NCI-H2029 treated with DMSO at 0.1 percent for 48 hours (cell line): ENCODE measurements around the gene VSNL1.
"Not testable (repeated sequence)": the region's sequence is repeated elsewhere in the genome, so short reads cannot be mapped to it uniquely, and the experiment has no call there.

ENCODE experiments used
- DNase-seq: peaks from one replicate; lab custom pipeline; 2025; lab: John Stamatoyannopoulos, UW

The VSNL1 gene

DNA sequence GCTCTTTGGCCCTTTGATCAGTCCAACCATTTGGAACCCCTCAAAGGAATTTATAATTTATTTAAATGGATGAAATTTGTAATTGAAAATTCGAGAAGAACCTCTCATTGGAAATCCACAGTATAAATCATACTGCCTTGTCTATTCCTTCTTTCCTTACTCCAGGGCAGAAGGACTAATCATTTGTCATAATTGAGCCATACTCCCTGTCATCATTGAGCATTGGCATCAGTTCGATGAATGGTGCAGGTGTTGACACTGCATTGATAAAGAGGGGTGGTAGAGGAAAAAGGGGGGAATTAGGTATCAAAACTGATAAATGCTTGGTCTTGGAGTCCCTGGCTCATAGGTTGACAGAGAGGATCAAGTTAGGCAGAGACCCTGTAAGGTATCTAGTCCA is 2.0 kb downstream of the VSNL1 start:
- DNase-seq: no peak

DNA sequence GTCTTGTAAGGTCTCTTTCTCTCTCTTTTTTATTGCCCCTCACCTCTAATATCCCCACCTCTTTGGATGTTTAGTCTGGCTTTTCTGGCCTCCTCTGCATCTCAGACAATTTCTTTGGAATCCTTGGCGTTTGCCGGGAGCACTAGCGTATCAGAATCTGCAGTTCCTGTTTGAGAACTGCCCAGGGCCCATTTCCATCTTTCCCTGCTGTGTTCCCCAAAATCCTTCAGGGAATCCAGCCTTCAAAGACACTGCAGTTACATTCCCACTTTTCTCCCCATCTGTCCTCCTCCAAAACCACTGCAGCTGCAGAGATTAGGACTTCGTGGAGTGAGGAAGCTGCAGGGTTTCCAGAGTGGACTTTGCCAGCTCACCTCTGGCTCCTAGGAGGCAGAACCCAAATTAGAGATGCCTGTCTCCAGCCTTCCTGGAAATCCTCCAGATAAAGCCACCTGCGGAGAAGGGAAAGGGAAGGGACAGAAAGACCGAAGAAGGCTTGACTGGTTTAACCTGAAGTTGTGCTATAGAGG is 2.7 kb downstream of the VSNL1 start:
- DNase-seq: no peak

DNA sequence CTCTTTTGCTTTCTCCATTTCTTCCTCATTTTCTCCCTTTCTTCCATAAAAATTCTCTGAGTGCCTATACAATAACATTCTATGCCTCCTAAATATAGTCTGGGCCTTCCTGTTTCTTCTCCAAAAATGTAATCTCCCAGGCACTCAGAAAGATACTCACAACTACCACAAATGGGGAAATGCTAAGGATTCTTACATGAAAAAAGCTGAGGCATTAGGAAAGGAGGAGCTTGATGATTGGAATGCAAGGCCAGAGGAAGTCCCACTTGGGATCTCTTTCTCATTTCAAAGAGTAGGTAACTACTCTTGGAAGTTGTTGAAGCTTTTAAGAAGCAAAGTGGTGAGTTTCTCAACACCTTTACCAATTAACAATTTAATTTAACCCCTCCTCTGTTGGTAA is 3.4 kb downstream of the VSNL1 start:
- DNase-seq: no peak

DNA sequence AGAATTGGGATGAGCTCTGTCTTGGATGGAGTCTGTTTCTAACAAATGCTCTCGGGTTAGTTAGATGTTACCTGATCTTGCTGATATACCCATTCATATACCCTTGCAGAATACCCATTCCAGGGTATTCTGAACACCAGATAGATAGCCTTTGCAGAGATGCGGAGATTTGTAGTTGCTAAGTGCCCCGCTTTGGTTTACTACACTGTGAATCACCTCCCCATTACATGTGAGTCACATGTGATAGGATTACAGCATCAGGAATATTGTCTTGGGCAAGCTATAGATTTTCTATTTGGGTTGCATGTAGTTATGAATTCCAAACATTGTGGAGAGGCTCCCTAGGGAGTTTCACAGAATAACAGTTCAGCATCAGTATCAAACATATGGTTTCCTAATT is 3.8 kb downstream of the VSNL1 start:
- DNase-seq: no peak

DNA sequence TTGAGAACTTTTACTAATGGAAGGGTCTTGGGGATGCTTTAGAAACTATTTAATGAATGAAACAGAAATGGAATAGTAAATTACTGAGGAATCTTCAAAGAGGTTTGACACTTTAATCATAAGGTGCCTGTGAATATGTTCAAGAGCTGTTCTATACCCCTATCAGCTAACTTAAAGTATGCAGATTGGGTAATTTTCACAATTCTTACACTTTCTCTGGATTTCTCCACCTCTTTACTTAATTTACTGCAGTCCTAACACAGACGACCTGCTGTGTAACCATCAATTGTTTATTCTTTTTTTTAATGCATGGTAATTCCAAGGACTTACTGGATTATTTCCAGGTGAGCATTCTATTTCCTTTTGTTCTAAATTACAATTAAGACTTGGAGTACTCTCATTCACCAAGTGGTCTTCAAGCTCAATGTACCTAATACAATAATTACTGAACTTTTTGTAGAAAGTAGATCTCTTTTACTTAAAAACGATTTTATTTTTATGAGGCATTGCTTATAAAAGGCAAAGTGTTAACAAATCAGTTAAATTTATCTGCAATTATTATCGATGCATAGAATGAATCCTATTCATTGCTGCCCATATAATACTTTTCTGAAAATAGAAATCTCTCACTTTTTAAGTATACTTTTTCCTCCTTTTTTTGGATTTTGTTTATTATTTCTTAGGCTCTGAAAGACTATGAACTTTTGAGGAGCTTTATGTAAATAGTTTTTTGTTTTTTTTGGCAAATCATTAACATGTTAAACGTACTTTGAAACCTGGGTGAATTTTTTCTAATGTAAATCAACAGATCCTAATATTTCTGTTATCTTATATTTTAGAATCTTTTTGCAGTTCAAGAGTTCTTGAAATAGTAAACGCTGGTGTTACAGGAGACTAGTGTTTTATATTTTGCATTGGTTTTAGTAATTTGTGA is 5.5 kb downstream of the VSNL1 start:
- DNase-seq: no peak

DNA sequence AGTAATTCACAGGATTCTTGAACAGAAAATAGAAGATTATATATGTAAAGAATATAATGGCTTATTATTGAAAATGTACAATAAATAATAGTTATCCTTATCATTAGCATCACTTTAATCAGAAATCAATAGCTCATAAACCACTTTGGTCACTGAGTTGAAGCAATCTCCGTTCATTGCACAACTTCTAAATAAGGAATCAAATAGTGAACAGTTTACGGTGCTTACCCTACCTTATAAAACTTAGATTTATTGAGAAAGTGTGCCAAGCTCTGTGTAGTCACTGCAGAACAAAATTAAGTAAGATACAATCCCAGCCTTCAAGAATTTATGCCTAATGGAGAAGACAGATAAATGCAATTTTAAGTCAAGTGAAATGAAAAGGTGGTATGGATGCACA is 6.7 kb downstream of the VSNL1 start:
- DNase-seq: no peak

DNA sequence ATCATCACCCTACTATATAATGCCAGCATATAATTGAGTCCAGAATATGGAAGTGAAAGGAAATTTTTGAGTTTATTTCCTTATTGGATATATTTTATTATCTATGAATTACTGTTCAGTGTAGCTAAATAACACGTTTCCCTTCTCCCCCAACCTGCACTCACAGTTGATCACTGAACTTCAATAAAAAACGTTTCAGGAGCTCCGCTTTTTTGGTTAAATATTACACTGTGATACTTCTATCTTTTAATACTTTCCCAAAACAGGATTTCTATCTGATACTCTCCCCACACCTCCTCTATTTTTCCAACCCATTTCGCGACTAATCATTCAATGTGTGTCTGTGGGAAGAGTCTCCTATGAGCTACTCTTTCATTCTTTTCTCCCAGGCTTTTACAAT is 7.2 kb downstream of the VSNL1 start:
- DNase-seq: no peak

DNA sequence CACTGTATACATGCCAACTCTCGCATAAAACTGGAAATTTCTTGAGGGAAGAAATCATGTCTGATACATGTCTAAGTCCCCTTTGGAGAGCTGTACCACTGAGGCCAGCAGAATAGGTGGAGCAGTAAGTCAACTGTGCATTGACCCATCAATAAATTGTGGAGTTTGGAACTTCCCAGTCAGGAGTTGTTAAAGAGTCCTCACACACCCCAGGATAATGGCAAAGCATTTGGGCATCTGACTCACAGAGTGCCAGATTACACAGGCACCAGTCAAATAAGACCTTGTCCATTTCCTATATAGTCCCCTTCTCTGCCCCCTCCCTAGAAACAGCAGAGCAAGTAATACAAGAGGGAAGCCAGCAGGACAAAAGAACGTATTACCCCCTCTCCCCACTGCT is 10.4 kb downstream of the VSNL1 start:
- DNase-seq: no peak

DNA sequence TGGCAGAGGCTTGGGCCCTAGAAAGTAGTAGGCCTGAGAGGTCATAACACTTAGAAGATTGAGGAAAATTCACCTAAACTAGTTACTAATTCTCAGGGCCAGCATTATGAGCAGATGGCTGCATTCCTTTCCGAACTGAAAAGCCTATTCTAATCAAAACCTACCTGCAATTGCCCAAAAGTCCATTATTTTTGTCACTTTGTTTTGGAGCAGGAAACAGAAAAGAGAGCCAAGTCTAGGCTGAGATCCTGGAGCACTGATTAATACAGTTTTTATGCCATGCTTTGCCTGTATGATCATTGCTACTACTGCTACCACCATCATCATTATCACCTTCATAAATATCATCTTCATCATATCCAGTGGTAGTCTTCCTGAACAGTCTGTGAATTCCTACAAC is 14.7 kb downstream of the VSNL1 start:
- DNase-seq: no peak

DNA sequence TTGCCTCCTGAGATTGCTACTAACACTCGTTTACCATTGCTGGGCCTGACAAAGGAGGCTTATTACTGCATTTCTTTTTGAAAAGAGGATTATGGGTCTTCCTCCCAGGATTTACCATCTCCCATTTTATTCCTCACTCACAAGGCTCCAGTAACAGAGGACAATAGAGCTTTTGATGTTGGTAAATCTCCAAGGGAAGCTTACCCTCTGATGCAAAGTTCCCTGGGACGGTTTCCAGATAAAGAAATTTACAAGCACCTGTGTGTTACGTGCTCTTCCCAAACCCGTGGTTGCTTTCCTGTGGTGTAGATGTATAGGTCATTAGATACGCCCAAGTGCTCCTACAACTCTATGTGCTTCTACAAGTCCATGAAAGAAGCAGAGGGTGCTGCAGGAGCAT is 17.1 kb downstream of the VSNL1 start:
- DNase-seq: no peak

DNA sequence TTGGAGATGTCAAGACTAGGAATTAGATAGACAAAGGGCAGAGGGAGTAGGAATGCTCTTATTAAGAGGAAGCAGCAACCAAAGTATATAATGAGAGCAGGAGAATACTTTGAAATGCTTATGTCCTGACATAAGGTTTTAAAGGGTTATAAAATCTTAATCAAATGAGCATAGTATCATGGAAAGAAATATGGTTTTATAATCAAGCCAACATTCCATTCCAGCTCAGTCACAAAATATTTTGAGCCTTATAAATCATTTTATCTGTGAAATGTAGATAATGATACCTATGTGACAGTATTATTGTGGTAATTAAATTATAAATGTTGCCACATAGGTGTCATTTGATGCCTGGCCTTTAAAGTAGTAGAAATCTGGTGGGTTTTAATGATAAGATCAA is 17.6 kb downstream of the VSNL1 start:
- no peak for DNase-seq

DNA sequence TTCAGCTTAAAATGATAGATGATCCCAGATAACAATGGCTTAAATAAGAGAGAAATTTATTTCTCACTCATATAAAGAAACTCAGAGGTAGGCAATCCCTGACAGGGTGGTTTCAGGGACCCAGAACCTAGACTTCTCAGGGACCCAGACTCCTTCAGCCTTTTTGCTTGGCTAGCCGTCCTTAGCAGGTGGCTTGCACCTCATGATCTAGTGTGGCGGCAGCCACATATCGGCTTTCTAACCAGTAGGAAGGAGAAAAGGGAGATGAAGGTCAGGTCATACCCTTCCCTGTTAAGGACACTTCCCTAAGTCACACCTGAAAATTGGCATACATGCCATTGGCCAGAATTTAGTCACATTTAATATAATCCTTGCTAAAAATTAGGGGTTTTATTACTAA is 18.4 kb downstream of the VSNL1 start:
- no peak for DNase-seq

DNA sequence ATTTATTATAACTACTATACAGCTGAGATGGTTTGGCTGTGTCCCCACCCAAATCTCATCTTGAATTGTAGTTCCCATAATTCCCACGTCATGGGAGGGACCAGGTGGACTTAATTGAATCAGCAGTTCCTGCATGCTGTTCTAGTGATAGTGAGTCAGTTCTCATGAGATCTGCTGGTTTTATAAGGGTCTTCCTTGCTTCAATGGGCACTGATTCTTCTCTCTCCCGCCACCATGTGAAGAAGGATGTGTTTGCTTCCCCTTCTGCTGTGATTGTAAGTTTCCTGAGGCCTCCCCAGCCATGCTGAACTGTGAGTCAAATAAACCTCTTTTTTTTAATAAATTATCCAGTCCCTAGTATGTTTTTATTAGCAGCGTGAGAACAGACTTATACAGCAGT is 25.2 kb downstream of the VSNL1 start:
- not testable (repeated sequence) for DNase-seq

DNA sequence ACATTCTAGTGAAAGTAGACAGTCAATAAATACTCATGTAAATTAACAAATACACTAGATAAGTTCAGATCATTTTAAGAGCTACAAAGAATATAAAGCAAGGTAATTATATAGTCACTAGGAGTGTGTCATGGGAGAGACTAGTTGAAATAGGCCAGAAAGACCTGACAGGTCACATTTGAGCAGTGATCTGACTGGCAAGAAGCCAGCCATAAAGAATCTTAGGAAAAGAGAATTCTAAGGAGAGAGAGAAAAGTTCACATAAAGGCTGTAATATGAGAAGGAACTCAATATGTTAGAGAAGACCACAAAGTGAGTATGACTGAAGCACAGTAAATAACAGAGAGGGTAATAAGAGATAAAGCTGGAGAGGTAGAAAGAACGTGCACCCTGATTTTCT is 31.2 kb downstream of the VSNL1 start:
- no peak for DNase-seq

DNA sequence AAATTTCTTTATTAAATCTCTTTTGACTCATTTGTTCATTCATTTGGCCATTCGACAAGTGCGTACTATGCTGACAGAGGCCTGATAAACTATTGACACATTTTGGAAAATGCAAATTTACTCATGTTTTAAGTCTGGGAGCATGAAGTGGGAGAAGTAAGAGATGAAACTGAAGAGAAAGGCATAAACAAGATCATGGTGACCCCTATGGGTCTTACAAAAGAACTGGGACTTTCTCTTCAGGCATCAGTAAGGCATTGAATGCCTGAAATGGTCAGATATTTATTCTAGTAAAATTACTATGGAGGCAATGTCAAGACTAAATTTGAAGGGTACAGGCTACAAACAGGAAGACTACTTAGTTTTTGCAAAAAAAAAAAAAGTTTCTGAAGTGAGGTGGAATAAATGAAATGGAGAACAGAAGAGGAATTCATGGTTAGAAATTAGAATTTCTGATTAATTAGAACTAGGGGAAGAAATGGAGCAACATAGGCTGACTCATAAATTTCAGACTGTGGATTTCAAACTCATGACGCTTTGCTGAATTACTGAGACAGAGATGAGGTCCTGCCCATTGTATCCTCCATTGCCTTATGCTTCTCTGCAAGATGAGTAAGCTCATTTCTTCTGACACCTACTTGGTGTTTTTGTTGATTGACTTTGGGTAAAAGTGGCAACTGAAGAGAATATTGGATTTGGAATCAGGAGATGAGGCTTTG is 32.7 kb downstream of the VSNL1 start:
- no peak for DNase-seq

DNA sequence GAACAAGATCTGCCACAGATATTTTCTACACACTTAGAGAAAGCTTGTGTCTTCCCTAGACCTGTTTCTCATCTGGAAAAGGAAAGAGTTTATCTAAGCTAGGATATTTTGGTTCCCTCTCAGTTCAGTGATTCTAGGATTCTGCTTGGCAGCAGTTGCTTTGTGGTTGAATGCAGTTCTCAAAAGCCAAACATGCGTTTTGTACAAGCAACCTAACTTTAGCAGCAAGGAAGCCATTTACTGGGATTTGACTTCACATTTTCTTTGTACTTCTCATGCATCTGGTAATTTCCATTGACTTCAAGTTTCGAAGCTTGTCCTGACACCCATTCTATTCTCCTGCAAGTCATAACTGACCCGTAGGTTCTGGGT is 33.3 kb downstream of the VSNL1 start:
- DNase-seq: no peak

DNA sequence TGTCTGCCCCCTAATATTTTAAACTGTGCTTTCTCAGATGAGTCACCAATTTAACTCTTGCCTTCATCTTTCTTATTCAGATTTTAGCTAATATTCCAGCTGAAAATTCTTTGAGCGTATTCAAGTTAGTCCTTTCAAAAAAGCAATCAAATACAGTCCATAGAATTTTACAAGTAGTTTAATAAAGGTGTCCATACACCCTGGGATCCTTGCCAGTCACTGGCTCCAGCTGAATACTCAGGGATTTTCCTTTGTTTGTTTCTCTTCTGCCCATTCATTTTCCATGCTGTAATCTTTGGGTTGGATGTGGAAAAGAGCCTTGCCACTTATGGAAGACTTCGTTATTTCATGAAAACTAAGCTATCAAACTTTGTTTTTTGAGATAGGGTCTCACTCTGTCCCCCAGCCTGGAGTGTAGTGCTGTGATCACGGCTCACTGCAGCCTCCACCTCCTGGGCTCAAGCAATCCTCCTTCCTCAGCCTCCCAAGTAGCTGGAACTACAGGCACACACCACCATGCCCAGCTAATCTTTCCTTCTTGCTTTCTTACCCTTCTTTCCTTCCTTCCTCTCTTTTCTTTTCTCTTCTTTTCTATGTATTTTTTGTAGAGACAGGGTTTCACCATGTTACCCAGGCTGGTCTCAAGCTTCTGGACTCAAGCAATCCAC is 34.0 kb downstream of the VSNL1 start:
- DNase-seq: no peak

DNA sequence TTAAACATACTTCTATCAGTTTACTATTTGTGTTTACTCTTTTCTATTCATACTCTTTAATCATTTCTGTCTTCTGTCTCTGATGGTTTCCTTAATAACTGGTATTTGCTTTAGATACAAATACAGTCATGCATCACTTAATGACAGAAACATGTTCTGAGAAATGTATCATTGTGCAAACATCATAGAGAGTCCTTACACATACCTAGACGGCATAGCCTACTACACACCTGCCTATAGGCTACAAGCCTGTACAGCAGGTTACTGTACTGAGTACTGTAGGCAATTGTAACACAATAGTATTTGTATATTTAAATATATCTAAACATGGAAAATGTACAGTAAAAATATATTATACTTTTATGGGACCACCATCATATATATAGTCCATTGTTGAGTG is 36.3 kb downstream of the VSNL1 start:
- no peak for DNase-seq

DNA sequence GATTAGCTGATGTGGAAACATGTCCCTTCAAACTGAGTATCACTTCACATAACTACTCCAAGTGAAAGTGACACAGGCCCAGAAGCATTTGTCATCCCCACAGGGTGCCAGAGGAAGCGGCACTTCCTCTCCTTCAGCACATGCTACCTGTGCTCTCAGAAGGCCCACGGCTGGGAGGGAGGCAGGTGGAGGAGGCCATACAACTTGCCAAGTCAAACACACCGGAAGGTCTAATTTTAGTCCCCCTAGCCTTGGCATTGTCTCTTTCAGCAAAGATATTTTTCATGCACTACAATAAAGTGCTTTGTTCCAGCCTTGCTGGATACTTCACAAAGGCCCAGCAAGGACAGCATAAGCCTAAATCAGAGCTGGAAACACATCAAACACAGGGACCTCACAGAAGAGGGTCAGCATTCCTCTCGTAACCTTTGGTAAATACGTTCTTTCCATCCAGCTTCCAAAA is 38.0 kb downstream of the VSNL1 start:
- DNase-seq: no peak

DNA sequence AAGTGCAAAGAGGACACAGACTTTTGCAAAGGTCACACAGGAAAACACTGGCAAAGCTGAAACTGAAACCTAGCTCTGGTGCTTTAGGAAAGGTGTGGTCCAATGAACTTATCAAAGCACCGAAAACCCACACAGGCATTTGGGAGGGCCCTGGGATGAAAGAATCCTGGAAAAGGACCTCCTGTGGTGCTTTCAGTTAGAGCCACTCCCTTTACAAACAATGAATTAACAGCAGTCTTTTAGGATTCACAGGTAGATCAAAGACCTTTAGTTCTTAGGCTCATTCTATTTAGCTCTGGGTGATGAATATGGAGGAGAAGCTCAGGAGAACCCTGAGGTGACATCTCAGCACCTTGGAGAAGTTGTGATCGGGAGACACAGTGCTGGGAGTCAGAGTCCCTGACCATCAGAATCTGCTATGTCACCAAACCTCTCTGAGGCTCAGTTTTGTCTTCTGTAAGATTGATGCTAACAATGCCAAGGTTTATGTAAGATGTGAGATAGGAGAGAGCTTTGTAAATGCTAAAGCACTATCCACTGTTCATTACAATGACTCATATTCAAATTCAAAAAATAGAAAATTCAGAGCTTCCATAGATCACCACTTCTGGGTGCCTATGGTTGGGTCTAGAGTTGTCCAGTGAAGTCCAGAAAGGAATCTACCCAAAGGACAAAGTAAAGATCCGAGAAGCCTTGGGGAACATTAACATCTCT is 39.3 kb downstream of the VSNL1 start:
- no peak for DNase-seq

DNA sequence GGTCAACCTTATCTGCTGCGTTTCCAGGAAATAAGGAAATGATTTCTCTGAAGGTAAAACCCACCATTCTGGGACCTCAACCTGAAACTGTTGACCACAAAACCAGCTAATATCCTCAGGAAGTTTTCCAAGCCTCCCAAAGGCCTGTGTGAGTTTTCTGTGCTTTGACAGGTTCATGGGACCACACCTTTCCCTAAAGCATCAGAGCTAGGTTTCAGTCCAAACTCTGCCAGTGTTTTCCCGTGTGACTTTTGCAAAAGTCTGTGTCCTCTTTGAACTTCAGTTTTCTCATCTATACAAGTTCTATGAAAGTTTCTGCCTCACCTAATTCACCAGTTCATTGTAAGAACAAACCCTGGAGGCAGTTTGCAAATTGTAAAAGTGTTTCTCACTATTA is 39.8 kb downstream of the VSNL1 start:
- no peak for DNase-seq

DNA sequence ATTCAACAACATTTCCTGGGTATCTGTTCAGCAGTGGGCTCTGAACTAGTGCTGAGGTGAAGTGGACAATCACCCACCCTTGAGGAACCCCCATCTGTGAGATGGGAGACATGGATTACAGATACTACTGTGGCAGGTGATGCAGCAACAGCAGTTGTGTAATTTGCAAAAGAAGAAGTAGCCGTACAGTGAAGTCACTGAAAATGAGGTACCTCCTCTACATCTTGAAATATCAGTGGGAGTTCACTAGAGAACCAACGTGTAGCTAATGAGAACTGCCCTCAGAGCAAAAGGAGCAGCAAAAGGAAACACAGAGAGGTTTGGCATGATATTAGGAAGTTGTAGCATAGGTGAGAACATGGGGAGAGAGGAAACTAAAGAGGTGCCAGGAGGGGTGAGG is 41.3 kb downstream of the VSNL1 start:
- DNase-seq: no peak
